A549 treated with dexamethasone at 1 μM for 4 hours (cell line): ENCODE results near the gene CEP135. TPM values are rescaled to one million over a fixed set of nuclear protein-coding genes. Genes with fewer than 3 reads are reported as not detected.

Source experiments
- total RNA-seq: library from RNA; stranded (reverse); fragments of 200-300 nt; extraction: Qiagen RNA extraction; gene quantifications from 5 replicates; pipeline ENCODE4 v1.2.3, GENCODE V29; 2022

Gene CEP135
- 3.9 to 5.2 TPM (median 4.7 TPM) in 5 replicates for total RNA-seq

GRCh38 chr4:55948726-55949481, at the start of gene CEP135:
Gene CEP135 (plus strand): TSS chr4:55948945. CDS start chr4:55952131, 3,186 bp downstream.

Other genes starting within 250 kb of the CEP135 start
- not detected in 5 replicates for gene EXOC1L, start 129.2 kb upstream of the CEP135 start, total RNA-seq
- 13.8 to 17.6 TPM (median 15.9 TPM) in 5 replicates for gene EXOC1, start 95.3 kb upstream of the CEP135 start, total RNA-seq